Measurements from ENCODE around the gene MAP2K5. TPM values are rescaled to one million over a fixed set of nuclear protein-coding genes. Genes with fewer than 3 reads are reported as not detected.

MAP2K5 gene
- total RNA-seq, 4 donors from 2014 or later: 10.2 to 13.8 (median 11.9) TPM

DNA sequence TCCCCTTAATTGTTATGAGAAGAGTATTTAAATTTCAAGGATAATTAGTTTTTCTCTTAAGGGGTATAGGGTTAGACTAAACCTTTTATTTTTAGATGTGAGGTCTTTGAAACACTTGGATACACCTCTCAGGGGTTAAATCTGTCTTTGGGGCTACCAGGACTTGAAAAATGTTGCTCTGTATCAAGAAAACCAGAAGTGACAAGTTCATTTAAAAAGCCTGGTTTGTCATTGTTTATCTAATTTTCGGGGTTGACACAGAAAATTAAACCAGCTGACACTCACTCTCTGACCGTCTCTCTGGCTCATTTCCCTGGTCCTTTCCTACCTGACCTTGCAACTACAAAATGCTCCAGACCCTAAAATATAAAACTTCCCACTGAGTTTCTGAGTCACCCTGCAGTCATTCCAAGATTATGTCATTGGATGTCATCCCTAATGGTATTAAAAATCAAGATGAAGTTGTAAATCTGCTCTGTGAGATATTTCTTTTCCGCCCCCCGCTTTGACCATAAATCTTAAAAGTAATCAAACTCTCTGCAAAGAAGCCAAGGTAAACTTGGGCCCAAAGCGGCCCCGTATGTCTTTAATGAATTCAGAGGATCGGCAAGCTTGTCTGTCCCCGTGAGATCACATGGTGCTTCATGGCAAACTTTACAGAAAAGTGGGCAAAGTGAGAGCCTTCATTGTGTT, 249.9 kb downstream of the MAP2K5 start:
- DNase-seq (ENCODE audit: low spot score in 2 of 2): no peak
- no peak for TF ChIP-seq EP300 (IDR thresholded peaks at IDR 0.05)
- TF ChIP-seq, protein P1, sequence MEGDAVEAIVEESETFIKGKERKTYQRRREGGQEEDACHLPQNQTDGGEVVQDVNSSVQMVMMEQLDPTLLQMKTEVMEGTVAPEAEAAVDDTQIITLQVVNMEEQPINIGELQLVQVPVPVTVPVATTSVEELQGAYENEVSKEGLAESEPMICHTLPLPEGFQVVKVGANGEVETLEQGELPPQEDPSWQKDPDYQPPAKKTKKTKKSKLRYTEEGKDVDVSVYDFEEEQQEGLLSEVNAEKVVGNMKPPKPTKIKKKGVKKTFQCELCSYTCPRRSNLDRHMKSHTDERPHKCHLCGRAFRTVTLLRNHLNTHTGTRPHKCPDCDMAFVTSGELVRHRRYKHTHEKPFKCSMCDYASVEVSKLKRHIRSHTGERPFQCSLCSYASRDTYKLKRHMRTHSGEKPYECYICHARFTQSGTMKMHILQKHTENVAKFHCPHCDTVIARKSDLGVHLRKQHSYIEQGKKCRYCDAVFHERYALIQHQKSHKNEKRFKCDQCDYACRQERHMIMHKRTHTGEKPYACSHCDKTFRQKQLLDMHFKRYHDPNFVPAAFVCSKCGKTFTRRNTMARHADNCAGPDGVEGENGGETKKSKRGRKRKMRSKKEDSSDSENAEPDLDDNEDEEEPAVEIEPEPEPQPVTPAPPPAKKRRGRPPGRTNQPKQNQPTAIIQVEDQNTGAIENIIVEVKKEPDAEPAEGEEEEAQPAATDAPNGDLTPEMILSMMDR (IDR thresholded peaks at IDR 0.05): no peak
- TF ChIP-seq POLR2A (IDR thresholded peaks at IDR 0.05): no peak
- 63 to 70% methylated on average over 8 of the region's 8 CpGs for WGBS, 2 donors
- Histone ChIP-seq H3K27ac (no peak overlapping the region), H3K4me3 (no peak overlapping the region), H3K9me3 (peaks cover 0 to 17% (median 0%) of the 10 kb centered on the region in 4 donors), H3K27me3 (no peaks in the 10 kb centered on the region), H3K36me3 (peaks cover 0 to 23% (median 0%) of the 10 kb centered on the region in 3 donors), H3K4me1 (no peaks in the 10 kb centered on the region)

DNA sequence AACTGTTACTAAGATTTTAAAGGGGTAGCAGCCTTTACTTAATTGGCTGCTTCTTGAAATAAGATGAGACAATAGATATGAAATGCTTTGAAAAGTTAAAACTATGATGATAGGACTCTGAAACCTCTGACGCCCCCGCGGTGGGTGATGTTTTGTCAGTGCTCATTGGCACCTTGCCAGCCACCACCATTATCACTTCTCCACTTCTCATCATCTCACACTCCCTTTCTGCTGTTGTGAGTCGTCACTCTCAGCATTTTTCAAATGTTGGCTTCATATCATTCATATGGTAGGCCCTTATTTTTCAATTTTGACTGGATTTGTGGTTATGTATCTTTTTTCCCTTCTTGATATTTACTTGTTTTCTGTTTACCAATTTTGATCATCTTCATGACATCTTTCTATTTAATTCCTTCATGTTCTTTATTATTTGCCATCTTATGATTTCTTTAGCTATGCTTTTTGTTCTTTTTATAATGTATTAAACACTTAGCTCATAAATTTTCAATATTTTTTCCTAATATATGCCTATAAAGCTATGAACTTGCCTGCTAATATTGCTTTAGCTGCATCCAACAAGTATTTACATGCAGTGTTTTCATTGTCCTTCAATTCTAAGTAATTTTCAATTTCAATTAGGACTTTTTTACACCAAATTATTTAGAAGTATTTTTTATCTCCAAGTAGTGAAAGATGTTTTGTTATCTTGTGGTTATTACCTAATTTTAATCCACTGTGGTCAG, 252.5 kb downstream of the MAP2K5 start:
- Histone ChIP-seq H3K4me1 (no peaks in the 10 kb centered on the region), H3K9me3 (peaks cover 0 to 17% (median 0%) of the 10 kb centered on the region in 4 donors), H3K4me3 (no peak overlapping the region), H3K36me3 (peaks cover 0 to 47% (median 0%) of the 10 kb centered on the region in 3 donors), H3K27me3 (no peaks in the 10 kb centered on the region), H3K27ac (no peak overlapping the region)
- DNase-seq (ENCODE audit: low spot score in 2 of 2): no peak
- WGBS, 2 donors: 88 to 90% methylated on average over 4 of the region's 4 CpGs
- TF ChIP-seq POLR2A (IDR thresholded peaks at IDR 0.05) (no peak), EP300 (IDR thresholded peaks at IDR 0.05) (no peak)
- TF ChIP-seq, protein P1 (IDR thresholded peaks at IDR 0.05): no peak

DNA sequence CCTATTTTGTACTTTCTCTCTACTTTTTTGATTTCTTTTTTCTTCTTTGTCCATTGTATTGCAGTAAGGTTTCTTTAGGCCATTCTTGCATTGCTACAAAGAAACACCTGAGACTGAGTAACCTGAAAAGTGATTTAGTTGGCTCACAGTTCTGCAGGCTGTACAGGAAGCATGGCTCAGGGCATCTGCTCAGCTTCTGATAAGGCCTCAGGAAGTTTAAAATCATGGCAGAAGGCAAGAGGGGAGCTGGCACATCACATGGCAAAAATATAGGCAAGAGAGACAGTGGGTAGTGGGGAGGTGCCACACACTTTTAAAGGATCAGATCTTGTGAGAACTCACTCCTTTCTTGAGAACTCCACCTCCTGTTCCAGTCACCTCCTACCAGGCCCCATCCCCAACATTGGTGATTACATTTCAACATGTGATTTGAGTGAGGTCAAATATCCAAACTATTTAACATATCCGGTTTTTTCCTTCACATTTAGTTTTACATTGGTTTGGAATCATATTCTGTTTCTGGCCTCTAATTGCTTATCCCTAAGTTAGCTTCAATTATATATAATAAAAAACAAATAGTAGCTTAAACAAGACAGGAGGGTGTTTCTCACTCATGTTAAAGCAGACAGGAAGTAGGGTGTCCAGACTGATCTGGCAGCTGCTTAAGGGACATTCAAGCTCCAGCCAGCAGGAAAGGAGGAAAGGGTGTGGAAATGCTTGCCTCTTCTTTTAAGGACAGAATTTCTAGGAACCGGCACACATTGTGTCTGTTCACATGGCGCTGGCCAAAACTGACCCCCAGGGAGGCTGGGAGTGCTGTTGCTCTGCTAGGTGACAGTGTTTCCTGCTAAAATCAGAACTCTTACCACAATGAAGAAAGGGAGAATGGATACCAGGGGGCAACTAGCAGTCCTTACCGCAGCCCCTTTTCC, 254.0 kb downstream of the MAP2K5 start:
- Histone ChIP-seq H3K4me1 (no peaks in the 10 kb centered on the region), H3K27ac (no peak overlapping the region), H3K27me3 (no peaks in the 10 kb centered on the region), H3K4me3 (no peak overlapping the region), H3K9me3 (peaks cover 0 to 17% (median 0%) of the 10 kb centered on the region in 4 donors), H3K36me3 (peaks cover 0 to 52% (median 0%) of the 10 kb centered on the region in 3 donors)
- WGBS, 2 donors: 58 to 74% methylated on average over 4 of the region's 4 CpGs
- TF ChIP-seq POLR2A (IDR thresholded peaks at IDR 0.05): no peak
- no peak for DNase-seq (ENCODE audit: low spot score in 2 of 2)

DNA sequence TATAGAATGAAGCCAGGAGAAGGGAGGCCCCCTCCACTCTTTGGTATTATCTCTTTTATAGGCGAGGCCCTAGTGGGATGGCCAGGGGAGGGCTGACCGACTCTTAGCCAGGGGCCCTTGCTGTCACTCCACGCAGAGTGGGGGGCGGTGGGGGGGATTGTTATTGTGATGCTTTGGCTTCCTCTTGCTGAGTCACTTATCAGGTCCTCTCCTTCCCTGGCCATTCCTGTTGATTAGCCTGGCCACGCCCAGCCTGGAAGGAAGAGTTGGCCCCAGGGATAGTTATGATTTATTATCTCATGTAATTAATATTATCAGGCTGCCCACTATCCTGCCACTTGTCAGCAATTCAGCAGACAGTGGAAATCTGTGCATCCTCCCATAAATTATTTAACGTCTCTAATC, 257.3 kb downstream of the MAP2K5 start:
- H3K4me1 ChIP-seq: no peaks in the 10 kb centered on the region
- peaks cover 0 to 9% (median 0%) of the 10 kb centered on the region in 4 donors for H3K9me3 ChIP-seq
- TF ChIP-seq, protein P1 (IDR thresholded peaks at IDR 0.05): no peak
- no peak for TF ChIP-seq POLR2A (IDR thresholded peaks at IDR 0.05)
- no peak for TF ChIP-seq EP300 (IDR thresholded peaks at IDR 0.05)
- 62 to 75% methylated on average over 6 of the region's 6 CpGs for WGBS, 2 donors
- DNase-seq (ENCODE audit: low spot score in 2 of 2): no peak
- peaks cover 0 to 66% (median 0%) of the 10 kb centered on the region in 3 donors for H3K36me3 ChIP-seq
- no peak overlapping the region for H3K4me3 ChIP-seq
- H3K27ac ChIP-seq: no peak overlapping the region
- H3K27me3 ChIP-seq: no peaks in the 10 kb centered on the region

DNA sequence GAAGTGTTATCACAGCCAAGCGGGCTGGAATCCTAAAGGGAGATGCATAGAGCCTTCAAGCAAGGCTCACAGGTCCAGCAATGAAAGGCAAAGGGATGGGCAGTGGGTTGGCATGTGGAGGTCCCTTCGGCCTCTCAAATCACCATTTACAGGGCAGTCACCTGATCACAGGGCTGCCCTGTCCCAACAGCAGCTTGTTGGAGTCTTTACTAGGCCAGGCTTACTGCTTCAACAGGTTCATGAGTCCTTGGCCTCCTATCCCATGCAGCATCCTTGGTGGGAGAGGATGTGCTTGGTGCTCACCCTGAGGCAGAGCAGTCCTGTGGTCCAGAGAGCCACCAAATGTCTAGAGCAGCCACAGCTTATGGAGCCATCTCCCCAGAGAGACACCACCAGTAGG, 258.6 kb downstream of the MAP2K5 start:
- Histone ChIP-seq H3K9me3 (no peaks in the 10 kb centered on the region), H3K36me3 (peaks cover 0 to 71% (median 0%) of the 10 kb centered on the region in 3 donors), H3K27ac (no peak overlapping the region), H3K27me3 (no peaks in the 10 kb centered on the region), H3K4me1 (no peaks in the 10 kb centered on the region), H3K4me3 (no peak overlapping the region)
- TF ChIP-seq EP300 (IDR thresholded peaks at IDR 0.05): no peak
- no peak for TF ChIP-seq POLR2A (IDR thresholded peaks at IDR 0.05)
- TF ChIP-seq, protein P1 (IDR thresholded peaks at IDR 0.05): no peak
- WGBS, 2 donors: 85 to 100% methylated on average over 2 of the region's 2 CpGs
- no peak for DNase-seq (ENCODE audit: low spot score in 2 of 2)

Measured in tibial nerve (tissue), 4 donors.